ENCODE data around the gene SCFD2.

DNA sequence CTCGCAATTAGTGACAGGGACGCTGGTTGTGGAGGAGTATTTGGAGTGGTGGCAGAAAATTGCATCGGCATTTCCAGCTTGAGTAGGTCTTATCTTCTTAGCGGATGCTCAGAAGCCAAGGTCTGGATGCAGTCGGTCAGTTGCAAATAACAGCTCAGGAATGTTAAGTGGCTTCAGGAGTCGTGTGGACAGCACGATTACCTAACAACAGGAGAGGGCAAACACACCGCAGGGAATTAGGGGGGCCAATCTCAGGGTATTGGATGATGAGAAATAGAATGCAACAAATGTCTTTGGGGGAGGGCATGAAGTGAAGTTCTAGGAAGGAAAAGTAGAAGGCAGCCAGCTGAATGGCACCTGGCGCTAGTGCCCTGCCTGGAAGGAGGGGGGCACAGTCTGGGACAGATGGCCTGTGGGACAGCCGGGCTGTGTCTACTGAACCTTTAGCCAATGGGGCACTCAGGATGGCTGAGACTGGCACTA, 492.0 kb downstream of the SCFD2 start:
- no peak for TF ChIP-seq POLR2AphosphoS5 (IDR thresholded peaks at IDR 0.05; ENCODE audit: low read depth, low read length)
- TF ChIP-seq, protein P1, sequence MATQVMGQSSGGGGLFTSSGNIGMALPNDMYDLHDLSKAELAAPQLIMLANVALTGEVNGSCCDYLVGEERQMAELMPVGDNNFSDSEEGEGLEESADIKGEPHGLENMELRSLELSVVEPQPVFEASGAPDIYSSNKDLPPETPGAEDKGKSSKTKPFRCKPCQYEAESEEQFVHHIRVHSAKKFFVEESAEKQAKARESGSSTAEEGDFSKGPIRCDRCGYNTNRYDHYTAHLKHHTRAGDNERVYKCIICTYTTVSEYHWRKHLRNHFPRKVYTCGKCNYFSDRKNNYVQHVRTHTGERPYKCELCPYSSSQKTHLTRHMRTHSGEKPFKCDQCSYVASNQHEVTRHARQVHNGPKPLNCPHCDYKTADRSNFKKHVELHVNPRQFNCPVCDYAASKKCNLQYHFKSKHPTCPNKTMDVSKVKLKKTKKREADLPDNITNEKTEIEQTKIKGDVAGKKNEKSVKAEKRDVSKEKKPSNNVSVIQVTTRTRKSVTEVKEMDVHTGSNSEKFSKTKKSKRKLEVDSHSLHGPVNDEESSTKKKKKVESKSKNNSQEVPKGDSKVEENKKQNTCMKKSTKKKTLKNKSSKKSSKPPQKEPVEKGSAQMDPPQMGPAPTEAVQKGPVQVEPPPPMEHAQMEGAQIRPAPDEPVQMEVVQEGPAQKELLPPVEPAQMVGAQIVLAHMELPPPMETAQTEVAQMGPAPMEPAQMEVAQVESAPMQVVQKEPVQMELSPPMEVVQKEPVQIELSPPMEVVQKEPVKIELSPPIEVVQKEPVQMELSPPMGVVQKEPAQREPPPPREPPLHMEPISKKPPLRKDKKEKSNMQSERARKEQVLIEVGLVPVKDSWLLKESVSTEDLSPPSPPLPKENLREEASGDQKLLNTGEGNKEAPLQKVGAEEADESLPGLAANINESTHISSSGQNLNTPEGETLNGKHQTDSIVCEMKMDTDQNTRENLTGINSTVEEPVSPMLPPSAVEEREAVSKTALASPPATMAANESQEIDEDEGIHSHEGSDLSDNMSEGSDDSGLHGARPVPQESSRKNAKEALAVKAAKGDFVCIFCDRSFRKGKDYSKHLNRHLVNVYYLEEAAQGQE (IDR thresholded peaks at IDR 0.05; ENCODE audit: insufficient read depth in 1 of 2, low read depth in 2 of 2, low read length in 2 of 2), result no peak

All from PFSK-1 (cell line).